OCI-LY3 (cell line): ENCODE results near the gene PTPRM.

Source experiments
- CTCF ChIP-seq: fragments of 200-600, 300-600 bp; sonication (generic); IDR thresholded peaks from 2 replicates; pipeline ENCODE4 v1.5.1; 2014; ENCODE audit warnings: antibody characterized with exemption, low read length, low read depth
- EZH2phosphoT487 ChIP-seq: fragments of 200-600 bp; shearing (Covaris generic); IDR thresholded peaks from 2 replicates; pipeline ENCODE4 v1.6.1; 2018; ENCODE audit warnings: antibody characterized with exemption, mixed run types, low read depth

GRCh38 chr18:7677424-7677823 lies 110.3 kb downstream of the PTPRM start:
- TF ChIP-seq CTCF: no peak
- no peak for TF ChIP-seq EZH2phosphoT487
